Pulmonary artery endothelial cell (primary cell): Measurements from ENCODE around the gene PPP2R5C. TPM values are rescaled to one million over a fixed set of nuclear protein-coding genes. Genes with fewer than 3 reads are reported as not detected.

Source experiments
- DNase-seq: peaks from one replicate; pipeline ENCODE4 v3.0.0-alpha.2; 2011; ENCODE audit warnings: low read depth, low spot score
- total RNA-seq: library from RNA; depleted of rRNA; stranded (reverse); fragments of >200 nt; gene quantifications from 2 replicates; pipeline ENCODE4 v1.2.3, GENCODE V29; 2014

Gene PPP2R5C
- total RNA-seq, 1 donor from 2014 or later, result 81.4 TPM

DNA sequence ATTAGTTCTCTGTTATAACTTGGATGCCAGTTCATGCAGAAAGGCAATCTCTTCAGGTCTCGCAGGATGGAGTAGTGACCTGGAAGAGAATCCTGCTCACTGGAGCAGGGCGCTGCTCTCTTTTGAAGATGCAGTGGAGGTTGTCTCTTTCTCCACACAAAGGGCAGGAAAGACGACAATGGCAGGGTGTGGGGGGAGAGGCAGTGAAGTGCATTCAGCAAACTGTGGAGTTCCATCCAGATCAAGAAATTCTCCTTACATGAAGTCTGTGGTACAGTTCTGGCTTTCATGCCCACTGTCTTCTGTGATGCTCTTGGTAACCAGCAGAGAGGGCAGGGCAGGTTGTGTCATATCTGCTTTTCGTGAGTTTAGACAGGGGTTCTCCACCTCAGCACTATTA, 6.6 kb upstream of the PPP2R5C start:
- no peak for DNase-seq

DNA sequence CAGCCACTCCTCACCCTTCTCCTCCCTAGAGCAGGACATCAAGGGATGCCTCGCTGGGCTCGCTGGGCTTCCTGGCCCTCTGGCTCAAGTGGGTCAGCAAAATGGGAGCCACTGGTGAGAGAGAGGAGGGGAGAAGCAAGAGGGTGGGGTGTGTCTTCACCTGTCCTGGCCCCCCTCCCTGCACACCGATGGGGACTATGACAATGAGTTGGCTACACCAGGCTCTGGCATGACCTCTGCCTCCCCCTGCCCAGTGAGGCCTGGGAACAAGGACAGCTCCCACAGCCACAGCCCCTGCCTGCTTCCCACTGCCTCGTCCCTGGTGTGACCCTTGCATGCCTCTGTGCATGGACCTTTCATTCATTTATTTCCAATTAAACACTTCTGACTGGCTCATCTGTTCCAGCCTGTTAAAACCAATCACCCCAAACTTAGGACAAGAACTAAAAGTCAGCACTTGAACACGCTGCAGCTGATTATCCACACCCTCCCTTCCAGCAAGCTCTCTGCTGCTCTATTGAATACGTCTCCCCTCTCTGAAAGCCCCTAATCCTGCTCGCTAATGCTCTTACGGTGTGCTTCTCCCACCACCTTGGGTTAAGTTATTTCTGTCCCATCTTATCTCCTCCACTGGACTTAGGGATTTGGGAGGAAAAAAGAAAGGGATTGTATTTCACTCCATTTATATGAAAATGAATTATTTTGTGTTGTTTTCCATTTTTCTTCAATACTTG, 5.8 kb upstream of the PPP2R5C start:
- no peak for DNase-seq

DNA sequence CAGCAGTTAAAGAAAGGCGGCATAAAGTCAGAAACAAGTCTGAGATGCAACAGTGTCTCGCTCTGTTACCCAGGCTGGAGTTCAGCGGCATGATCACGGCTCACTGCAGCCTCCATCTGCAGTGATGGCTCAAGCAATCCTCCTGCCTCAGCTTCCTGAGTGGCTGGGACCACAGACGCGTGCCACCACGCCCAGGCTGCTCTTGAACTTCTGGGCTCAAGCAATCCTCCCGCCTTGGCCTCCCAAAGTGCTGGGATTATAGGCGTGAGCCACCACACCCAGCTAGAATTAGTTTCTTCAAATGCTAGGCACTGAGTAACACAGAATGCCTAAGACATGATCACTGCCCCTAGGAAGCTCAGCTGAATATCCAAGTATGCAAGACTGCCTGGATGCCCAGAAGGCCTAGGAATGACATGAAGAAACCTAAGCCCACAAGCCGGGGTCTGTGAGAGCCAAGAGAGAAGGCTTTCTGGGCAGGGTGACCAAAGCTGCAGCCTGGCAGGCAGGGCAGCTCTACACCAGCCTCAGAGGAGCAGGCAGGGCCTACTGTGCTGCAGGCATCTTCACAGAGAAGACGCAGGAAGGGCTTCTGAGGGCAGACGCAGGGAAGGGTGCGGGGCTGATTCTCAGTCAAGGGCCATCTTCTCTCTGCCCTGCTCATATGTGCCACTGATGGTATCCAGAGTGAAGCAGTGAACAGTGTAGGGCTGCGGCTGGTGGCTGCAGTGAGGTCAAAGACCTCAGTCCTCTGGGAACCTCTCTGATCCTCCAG, 4.3 kb upstream of the PPP2R5C start:
- no peak for DNase-seq

DNA sequence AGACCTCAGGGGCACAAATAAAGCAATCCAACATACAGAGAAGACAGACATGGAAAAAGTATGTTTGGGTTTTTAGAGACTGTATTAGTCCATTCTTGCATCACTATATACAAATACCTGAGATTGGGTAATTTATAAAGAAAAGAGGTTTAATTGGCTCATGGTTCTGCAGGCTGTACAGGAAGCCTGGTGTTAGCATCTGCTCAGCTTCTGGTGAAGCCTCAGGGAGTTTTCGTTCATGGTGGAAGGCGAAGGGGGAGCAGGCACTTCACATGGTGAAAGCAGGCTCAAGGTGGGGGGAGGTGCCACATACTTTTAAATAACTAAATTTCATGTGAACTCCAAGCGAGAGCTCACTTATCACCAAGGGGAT, 3.7 kb upstream of the PPP2R5C start:
- no peak for DNase-seq

DNA sequence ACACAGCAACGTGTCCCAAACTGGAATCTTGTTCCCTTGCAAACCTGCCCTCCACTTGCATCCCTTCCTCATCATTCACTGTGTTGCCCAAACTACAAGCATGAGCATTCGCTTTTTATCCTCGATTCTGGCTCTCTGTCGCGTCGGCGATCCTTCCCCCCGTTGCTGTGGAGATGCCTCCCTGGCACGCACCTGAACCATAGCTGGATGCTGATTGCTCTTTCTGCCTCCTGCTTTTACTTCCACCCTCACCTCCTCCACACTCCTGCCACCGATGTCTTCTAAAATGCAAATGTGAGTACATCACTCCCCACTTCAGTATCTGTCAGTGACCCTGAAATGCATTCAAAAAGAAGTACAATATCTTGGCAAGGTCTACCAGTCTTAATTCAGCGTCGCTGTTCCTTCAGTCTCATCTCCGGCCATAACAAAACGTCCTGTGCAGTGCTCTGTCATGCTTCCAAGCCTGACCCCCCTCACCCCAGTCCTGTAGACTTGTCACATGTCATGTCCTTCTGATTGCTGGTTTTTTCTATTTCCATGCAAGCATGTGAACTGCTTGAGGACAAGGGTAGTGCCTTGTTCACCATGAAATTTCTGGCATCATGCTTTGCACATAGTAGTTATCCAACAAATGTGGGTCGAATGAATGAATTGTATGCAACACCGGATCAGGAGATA, 2.5 kb upstream of the PPP2R5C start:
- no peak for DNase-seq

DNA sequence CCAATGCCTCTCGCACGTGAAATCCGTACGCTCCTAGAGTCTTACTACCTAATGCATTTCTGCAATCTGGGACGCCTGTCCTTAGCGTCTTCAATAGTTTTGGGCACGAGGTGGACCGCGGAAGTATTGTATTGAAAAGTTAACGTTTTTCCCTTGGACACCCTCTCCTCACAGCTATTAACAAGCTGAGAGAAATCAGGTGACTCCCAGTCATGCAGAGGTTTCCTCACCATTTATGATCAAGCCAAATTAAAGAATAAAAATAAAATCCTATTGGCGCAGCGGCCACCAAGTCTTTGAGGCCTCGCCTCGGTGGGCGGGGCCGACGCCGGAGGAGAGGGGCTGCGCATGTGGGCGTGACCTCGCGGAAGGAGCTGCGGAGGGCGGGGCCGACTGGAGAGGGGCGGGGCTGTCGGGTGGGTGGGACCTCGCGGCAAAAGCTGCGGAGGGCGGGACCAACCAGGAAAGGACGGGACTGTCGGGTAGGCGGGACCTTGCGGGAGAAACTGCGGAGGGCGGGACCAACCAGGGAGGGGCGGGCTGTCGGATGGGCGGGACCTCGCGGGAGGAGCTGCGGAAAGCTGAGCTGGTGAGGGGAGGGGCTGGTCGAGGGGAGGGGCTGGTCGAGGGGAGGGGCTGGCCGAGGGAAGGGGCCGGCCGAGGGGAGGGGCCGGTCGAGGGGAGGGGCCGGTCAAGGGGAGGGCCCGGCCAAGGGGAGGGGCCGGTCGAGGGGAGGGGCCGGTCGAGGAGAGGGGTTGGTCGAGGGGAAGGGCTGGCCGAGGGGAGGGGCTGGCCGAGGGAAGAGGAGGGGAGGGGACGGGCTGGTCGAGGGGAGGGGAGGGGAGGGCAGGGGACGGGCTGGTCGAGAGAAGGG, 1.1 kb upstream of the PPP2R5C start:
- DNase-seq, result peak; percentile 92

DNA sequence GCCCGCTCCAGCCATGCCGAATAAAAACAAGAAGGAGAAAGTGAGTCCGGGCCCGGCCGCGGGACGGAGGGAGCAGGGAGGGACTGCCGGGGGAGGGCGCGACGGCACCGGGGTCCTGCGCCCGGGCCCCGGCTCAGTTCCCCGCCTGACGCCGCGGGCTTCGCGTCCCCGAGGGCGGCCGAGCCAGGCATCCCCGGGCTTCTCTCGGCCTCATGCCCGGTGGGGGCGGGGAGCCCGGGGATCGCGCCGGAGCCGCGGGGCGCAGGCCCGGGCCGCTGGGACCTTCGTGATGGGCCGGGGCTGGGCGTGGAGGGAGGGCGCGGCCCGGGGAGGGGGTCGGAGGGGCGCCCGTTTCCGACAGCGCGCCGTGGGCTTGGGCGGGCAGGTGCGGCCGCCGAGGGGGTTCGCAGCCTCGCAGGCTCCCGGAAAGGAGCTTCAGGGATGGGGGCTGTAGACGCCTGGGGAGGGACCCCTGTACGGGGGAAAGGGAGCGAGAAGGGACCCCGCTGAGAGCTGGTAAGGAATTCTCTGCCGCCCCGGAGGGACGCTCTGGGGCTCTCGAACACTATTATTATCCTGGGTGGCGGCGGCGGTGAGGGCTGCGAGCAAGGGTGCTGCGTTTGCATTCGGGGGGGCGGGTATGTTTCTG, 496 bp downstream of the PPP2R5C start:
- no peak for DNase-seq

DNA sequence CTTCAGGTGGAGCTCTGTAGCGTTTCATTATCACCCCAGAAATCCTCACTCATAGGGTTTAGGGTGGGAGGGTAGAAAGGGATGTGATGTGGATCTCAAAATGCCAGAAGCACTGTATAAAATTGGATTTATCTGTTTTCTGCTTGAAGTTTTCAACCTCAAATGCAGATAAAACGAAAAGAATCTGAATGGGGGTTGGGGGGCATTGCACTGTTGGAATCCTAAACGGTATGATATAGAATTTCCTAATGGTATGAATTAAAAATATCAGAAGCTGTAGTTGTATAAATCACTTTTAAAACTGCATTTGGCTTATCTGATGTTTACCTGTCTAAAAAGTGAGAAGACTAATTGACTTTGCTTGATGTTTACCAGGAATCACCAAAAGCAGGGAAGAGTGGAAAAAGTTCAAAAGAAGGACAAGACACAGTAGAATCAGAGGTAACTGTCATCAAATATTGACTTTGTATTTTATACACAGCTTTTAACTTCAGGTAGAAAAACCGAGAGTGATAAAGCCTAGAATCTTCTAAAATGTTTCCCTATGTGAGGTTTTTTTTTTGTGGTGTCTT, 1.1 kb downstream of the PPP2R5C start:
- no peak for DNase-seq

DNA sequence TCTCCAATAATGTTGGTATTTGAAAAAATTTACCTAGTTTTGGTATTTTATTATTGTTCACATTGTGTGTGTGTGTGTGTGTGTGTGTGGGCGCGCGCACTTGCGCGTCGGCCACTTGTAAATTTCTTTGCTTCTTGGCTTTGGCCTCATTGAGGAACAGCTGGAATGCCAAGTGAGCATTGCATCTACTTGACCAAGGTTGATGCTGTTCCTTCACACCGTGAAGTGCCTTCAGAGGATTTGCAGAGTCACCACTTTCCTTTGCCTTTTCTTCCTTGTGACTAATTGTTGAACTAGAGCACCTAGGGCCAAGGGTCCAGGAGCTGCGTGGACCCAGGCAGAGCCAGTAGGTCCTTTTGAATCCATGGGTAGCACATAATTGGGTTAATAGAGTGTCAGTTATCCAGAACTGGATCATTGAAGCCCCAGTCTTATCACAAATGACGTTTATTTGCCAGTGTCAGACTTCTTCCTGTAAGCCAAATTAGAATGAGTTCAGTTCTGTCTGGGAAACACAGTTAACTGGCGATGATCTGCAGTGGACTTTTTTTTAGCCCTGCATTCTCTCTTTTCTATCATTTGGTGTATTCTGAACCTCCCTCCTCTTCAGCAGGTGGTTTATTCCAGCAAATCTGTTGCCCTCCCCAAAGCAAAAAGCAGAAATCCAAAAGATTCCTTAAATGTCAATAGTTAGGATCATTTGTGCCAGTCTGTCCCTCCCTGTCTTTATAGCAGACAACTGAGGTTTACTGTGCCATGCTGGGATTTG, 2.6 kb downstream of the PPP2R5C start:
- DNase-seq, result no peak

DNA sequence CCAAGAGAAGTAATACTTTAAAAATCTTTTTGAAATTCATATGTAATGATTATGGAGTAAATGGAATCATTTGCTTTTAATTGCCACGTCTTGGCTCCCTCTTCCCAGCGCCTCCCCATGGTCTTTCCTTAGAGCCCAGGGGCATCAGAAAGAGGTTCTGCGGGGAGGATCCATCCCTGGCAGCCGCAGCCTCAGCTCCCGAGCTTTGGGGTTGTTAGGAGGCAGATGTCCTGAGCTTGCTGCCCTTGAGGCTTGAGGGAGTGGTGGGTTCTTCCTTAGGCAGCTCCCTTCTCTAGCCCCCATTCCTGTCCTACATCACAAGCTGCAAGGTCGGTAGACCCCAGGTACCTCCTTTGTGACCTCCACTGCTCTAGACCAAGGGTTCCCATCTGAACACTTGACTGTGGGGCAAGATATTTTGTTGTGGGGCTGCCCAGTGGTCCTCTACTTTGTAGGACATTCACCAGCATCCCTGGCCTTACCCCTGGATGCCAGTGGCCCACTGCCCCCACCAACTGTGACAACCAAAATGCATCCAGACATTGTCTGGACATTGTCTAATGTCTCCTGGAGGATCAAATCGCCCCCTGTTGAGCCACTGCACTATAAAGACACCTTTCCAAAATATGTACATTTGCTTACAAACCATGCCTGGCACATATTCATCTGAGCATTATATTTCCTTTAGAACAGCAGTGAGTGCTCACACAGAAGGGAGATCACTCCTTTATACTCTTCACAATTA, 6.3 kb downstream of the PPP2R5C start:
- no peak for DNase-seq

DNA sequence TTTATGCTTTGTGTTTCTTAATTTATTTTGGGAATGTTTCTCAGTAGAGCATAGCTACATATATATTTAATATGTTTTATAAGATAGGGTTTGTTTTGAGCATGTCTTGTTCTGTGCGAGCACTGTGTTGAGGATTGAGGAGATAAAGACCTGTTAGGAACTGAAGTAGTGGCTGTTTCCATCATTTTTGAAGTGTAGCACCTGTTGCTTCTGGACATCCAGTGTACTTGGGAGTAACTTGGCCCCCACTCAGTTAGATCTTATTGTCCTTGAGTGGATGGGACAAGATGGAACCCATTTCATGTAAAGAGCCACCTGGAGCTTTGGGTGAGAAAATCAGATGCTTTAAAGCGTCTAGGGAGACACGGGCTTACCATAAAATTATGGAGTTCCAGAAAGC, 8.7 kb downstream of the PPP2R5C start:
- DNase-seq, result no peak

DNA sequence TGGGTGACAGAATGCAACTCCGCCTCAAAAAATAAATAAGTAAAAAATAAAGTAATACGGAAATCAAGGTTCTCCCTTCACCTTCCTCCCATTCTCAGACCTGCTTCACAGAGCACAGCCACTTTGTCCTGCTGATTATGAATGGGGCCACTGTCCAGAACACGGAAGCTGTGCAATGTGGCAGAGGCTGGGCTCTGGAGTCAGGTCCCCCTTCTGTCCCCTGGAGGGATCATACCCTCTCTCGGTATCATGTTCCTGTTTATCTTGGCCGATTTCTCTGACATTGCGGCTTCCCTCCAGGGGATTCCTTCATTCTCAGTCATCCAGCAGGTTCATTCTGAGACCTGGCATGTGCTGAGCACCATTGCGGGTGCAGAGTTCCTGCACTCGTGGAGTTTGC, 11.3 kb downstream of the PPP2R5C start:
- no peak for DNase-seq

DNA sequence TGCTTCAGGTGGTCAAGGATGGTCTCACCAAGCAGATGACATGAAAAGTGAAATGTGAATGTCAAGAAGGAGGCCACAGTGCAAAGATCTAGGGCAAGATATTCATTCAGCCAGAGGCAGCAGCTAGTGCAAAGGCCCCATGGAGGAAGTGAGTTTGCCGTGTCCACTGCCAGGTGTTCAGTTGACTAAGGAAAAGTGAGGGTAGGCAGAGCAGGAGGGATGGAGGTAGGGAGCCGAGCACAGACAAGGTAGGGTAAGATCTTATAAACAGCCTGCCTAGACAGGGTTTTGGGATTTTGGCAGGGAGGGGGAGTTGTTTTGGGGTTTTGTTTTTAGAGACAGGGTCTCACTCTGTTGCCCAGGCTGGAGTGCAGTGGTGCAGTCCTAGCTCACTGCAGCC, 11.9 kb downstream of the PPP2R5C start:
- no peak for DNase-seq

DNA sequence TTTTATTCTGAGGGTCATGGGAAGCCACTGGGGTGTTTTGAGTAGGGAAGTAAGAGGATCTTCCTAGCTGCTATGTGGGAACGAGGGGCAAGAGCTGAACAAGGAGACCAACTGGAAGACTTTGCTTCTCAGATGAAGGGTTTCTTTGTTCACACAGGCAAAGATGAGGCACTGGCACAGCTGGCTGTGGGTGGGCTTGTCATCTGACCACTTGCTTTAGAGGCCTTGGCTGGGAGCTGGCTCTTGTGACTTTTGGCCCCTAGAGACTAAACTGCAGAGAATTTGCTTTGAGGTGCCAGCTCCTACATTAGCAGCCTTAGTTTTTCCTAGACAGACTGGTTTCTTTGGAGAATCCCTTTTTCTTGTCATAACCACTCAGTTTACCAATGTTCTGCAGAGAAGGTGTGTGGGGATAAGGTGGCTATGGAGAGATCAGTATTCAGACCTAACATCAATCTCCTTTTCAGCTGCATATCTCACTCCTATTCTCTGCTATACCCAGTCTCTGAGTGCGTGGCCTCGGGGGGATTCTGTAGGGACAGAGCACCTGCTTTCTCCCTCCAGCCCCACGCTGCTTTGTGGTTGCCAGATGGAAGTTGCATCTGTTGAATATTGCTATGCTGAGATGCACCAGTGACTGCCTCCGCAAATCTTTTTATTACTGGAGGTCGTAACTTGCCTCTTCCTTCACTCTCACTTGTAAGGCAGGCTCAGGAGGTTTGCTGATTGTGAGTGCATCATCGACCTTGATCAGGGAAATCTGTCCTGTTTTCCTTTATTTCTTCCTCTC, 12.7 kb downstream of the PPP2R5C start:
- DNase-seq, result no peak

DNA sequence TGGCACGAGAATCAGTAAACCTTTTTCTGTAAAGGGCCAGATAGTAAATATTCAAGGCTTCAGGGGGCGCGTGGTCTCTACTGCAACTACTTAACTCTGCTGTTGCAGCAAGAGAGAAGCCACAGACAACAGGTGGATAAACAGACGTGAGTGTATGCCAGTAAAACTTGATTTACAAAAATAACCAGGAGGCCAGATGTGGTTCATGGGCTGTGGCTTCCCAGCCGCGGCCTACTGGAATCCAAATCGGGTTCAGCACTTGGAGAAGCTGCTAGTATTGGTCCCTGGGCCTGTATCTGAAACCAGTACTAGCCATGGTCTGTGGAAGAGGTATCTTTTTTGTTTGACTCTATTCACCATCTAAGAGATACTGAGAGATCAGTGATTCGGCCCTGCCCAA, 13.3 kb downstream of the PPP2R5C start:
- no peak for DNase-seq

DNA sequence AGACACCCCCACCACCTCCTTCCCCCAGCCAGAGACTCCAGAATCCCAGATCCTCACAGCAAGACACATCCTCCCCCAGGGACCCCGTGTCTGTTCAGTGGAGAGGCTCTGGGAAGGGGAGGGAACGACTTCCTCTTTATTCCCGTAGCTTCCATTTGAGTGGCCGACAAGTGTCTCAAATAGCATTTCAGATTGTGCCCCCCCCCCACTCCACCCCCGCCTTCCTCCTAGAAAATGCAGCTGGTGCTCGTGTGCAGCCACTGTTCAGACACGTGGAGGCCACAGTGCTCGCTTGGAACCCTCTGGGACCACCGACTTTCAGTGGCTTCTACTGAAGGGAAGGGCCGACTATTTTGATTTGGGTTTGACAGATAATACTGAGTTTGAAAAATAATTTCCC, 14.3 kb downstream of the PPP2R5C start:
- no peak for DNase-seq

DNA sequence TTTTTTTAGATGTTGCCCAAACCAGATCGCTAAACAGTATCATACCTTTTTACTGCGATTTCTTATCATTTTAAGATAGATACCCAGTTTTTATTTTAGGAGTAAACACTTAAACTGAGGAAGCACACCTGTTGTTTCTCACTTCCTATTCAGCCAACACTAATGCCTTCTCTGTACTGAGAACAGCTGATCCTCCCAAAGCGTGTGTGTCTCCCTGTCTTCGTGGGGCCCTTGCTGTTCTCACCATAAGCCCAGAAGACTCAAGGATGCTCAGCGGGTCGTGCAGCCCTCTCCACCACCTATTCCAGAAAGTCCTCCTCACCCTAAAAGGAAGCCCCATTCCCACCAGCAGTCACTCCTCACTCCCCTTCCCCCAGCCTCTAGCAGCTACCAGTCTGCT, 14.8 kb downstream of the PPP2R5C start:
- DNase-seq, result no peak

DNA sequence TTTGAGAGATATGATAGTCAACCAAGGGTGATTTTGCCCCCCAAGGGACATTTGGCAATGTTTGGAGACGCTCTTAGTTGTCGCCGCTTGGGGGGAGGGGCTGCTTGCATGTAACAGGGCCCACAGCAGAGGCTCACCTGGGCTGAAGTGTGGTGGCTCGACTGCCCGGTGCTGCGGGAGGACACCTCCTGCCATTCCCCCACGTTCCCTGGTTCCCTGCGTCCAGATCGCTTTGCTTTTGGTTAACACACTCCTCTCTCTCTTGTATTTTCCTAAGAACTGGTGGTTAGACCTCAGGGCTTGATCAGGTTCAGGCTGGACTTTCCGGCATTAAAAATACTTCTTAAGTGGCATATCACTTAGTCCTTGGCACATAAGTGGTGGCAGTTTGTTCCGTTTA, 18.9 kb downstream of the PPP2R5C start:
- DNase-seq, result no peak

DNA sequence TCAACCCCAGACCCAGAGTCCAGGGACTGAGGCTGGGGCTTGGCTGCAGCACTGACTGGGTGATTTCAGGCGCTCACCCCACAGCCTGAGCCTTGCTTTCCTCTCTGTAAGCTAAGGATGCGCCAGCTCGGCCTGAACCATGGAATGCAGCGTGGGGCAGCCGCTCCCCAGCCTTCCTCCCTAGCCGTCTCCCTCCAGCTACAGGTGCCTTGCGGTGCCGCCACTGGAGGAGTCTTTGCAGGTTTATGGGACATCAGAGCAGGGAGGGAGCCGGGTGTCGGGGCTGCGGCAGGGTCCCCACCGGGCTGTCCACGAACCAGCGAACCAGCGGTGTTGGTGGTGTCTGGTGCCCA, 19.4 kb downstream of the PPP2R5C start:
- no peak for DNase-seq
